ENCODE measurements around the gene HNF1A. TPM values are rescaled to one million over a fixed set of nuclear protein-coding genes. Genes with fewer than 3 reads are reported as not detected.

The HNF1A gene
- total RNA-seq, 2 donors from 2014 or later = 0.24 to 0.42 TPM

DNA sequence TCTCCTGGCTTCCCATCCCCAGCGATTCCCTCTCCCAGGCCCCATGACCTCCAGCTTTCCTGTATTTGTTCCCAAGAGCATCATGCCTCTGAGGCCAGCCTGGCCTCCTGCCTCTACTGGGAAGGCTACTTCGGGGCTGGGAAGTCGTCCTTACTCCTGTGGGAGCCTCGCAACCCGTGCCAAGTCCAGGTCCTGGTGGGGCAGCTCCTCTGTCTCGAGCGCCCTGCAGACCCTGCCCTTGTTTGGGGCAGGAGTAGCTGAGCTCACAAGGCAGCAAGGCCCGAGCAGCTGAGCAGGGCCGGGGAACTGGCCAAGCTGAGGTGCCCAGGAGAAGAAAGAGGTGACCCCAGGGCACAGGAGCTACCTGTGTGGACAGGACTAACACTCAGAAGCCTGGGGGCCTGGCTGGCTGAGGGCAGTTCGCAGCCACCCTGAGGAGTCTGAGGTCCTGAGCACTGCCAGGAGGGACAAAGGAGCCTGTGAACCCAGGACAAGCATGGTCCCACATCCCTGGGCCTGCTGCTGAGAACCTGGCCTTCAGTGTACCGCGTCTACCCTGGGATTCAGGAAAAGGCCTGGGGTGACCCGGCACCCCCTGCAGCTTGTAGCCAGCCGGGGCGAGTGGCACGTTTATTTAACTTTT lies 23.6 kb downstream of the HNF1A start:
- peaks cover 25% of the 10 kb centered on the region for H3K36me3 Mint-ChIP-seq (ENCODE audit: low read depth)
- Histone ChIP-seq H3K27ac (ENCODE audit: low read depth, low read length) (no peak overlapping the region), H3K9me3 (ENCODE audit: control insufficient read depth, low read length) (no peaks in the 10 kb centered on the region), H3K36me3 (ENCODE audit: control insufficient read depth, insufficient read depth, low read length) (peaks cover 31% of the 10 kb centered on the region), H3K4me3 (ENCODE audit: low read length) (no peak overlapping the region), H3K4me1 (ENCODE audit: control insufficient read depth, insufficient read depth, low read length) (peaks cover 4% of the 10 kb centered on the region), H3K9ac (ENCODE audit: extremely low read depth, low read length, poor library complexity, severe bottlenecking) (no peak overlapping the region), H3K27me3 (ENCODE audit: control insufficient read depth, insufficient read depth, low read length, poor library complexity, severe bottlenecking) (no peaks in the 10 kb centered on the region)
- TF ChIP-seq, protein P1, sequence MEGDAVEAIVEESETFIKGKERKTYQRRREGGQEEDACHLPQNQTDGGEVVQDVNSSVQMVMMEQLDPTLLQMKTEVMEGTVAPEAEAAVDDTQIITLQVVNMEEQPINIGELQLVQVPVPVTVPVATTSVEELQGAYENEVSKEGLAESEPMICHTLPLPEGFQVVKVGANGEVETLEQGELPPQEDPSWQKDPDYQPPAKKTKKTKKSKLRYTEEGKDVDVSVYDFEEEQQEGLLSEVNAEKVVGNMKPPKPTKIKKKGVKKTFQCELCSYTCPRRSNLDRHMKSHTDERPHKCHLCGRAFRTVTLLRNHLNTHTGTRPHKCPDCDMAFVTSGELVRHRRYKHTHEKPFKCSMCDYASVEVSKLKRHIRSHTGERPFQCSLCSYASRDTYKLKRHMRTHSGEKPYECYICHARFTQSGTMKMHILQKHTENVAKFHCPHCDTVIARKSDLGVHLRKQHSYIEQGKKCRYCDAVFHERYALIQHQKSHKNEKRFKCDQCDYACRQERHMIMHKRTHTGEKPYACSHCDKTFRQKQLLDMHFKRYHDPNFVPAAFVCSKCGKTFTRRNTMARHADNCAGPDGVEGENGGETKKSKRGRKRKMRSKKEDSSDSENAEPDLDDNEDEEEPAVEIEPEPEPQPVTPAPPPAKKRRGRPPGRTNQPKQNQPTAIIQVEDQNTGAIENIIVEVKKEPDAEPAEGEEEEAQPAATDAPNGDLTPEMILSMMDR (conservative IDR thresholded peaks at IDR 0.05) = no peak
- H3K27me3 Mint-ChIP-seq (ENCODE audit: insufficient read depth) = peaks cover 1% of the 10 kb centered on the region
- no peak for DNase-seq
- H3K4me3 Mint-ChIP-seq = no peak overlapping the region
- no peaks in the 10 kb centered on the region for H3K9me3 Mint-ChIP-seq
- peaks cover 10% of the 10 kb centered on the region for H3K4me1 Mint-ChIP-seq
- H3K27ac Mint-ChIP-seq = peak overlapping the region; percentile 58
- WGBS, 2 experiments (ENCODE audit: insufficient coverage in 1 of 2, insufficient read length in 1 of 2) = 90 to 96% methylated on average over 11 to 16 of the region's 16 CpGs

DNA sequence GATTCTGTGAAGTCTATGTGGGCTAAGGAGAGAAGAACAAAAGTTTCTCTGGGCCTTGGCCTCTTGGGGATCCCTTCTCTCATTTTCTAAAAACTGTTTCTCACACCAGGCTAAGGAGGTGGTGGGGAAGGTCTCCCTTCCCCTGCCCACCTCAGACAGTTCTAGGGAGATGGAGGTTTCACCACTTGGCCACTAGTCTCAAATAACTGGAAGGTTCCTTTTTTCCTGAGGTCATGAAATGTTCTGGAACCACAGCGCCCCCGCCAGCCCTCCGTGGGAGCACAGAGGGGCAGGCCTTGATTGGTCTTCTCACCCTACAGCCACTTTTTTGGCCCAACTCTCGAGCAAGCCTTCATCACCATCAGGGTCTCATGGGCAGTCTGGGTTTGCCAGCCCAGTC lies 25.3 kb downstream of the HNF1A start:
- DNase-seq = peak; percentile 92
- peaks cover 5% of the 10 kb centered on the region for H3K4me1 Mint-ChIP-seq
- peak overlapping the region; percentile 31 for H3K27ac Mint-ChIP-seq
- Histone ChIP-seq H3K27me3 (ENCODE audit: control insufficient read depth, insufficient read depth, low read length, poor library complexity, severe bottlenecking) (no peaks in the 10 kb centered on the region), H3K9me3 (ENCODE audit: control insufficient read depth, low read length) (no peaks in the 10 kb centered on the region), H3K4me3 (ENCODE audit: low read length) (no peak overlapping the region), H3K4me1 (ENCODE audit: control insufficient read depth, insufficient read depth, low read length) (peaks cover 4% of the 10 kb centered on the region), H3K9ac (ENCODE audit: extremely low read depth, low read length, poor library complexity, severe bottlenecking) (no peak overlapping the region), H3K27ac (ENCODE audit: low read depth, low read length) (no peak overlapping the region), H3K36me3 (ENCODE audit: control insufficient read depth, insufficient read depth, low read length) (peaks cover 45% of the 10 kb centered on the region)
- no peaks in the 10 kb centered on the region for H3K9me3 Mint-ChIP-seq
- peaks cover 39% of the 10 kb centered on the region for H3K36me3 Mint-ChIP-seq (ENCODE audit: low read depth)
- no peak overlapping the region for H3K4me3 Mint-ChIP-seq
- 67 to 74% methylated on average over 4 of the region's 4 CpGs for WGBS, 2 experiments (ENCODE audit: insufficient coverage in 1 of 2, insufficient read length in 1 of 2)
- TF ChIP-seq, protein P1 (conservative IDR thresholded peaks at IDR 0.05) = peak; percentile 83
- H3K27me3 Mint-ChIP-seq (ENCODE audit: insufficient read depth) = no peaks in the 10 kb centered on the region

DNA sequence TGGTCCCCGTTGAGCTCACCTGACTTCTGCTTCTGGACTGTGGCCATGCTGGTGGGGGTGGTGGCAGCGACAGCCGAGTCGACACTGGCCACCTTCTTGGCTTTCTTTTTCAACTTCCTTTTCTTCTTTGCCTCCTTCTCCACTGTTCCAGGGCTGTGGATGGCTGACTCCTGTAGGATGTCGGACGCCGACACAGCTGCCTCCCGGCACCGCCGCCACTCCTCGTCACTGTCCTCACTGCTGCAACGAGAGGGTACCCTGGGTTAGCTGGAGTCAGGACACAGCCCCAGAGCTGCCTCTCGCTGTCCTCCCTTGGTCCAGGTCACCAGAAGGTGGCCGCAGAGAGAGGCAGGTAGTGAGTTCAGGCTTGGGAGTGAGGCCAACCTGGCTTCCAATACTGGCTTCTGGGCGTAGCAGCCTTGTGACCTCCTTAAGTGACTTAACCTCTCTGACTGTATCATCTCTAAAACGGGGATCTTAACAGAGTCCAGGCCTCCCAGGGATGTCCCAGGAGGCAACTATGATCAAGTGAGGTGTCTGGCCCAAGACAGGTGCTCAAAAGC lies 26.0 kb downstream of the HNF1A start:
- H3K36me3 Mint-ChIP-seq (ENCODE audit: low read depth) = peaks cover 45% of the 10 kb centered on the region
- 94 to 95% methylated on average over 11 to 16 of the region's 16 CpGs for WGBS, 2 experiments (ENCODE audit: insufficient coverage in 1 of 2, insufficient read length in 1 of 2)
- H3K9ac ChIP-seq (ENCODE audit: extremely low read depth, low read length, poor library complexity, severe bottlenecking) = no peak overlapping the region

More for the DNA sequence above, 26.0 kb downstream of the HNF1A start:
- no peak overlapping the region for H3K27ac ChIP-seq (ENCODE audit: low read depth, low read length)
- no peaks in the 10 kb centered on the region for H3K9me3 ChIP-seq (ENCODE audit: control insufficient read depth, low read length)
- H3K27me3 ChIP-seq (ENCODE audit: control insufficient read depth, insufficient read depth, low read length, poor library complexity, severe bottlenecking) = no peaks in the 10 kb centered on the region
- no peaks in the 10 kb centered on the region for H3K9me3 Mint-ChIP-seq
- no peak for DNase-seq
- H3K4me1 ChIP-seq (ENCODE audit: control insufficient read depth, insufficient read depth, low read length) = peaks cover 4% of the 10 kb centered on the region
- no peaks in the 10 kb centered on the region for H3K27me3 Mint-ChIP-seq (ENCODE audit: insufficient read depth)
- H3K27ac Mint-ChIP-seq = no peak overlapping the region
- H3K4me1 Mint-ChIP-seq = peaks cover 5% of the 10 kb centered on the region
- no peak overlapping the region for H3K4me3 Mint-ChIP-seq
- TF ChIP-seq, protein P1 (conservative IDR thresholded peaks at IDR 0.05) = no peak
- peaks cover 51% of the 10 kb centered on the region for H3K36me3 ChIP-seq (ENCODE audit: control insufficient read depth, insufficient read depth, low read length)
- H3K4me3 ChIP-seq (ENCODE audit: low read length) = no peak overlapping the region

Measured in endodermal cell (in vitro differentiated cells).